NB4 (cell line): ENCODE measurements around the gene AGAP1.

Source experiments
- DNase-seq: peaks from one replicate; pipeline ENCODE4 v3.0.0; 2010; ENCODE audit warnings: low read depth
- H3K4me3 ChIP-seq: one replicate; pipeline ENCODE4 v1.5.1; 2011; ENCODE audit warnings: mild to moderate bottlenecking, low read depth, low read length, moderate library complexity
- CTCF ChIP-seq: IDR thresholded peaks from one replicate; pipeline ENCODE4 v1.5.1; 2012; ENCODE audit warnings: low read depth, low read length
- MAX ChIP-seq: IDR thresholded peaks from 2 replicates; pipeline ENCODE4 v1.6.1; 2011; ENCODE audit warnings: low read depth, low read length
- MYC ChIP-seq: IDR thresholded peaks from 2 replicates; pipeline ENCODE4 v1.6.1; 2011; ENCODE audit warnings: low read depth, low read length
- POLR2A ChIP-seq: IDR thresholded peaks from 2 replicates; pipeline ENCODE4 v1.6.1; 2011; ENCODE audit warnings: mild to moderate bottlenecking; ENCODE audit not compliant: insufficient read length; ENCODE audit errors: extremely low read depth

Gene AGAP1

GRCh38 chr2:235492850-235493344, 946 bp upstream of the AGAP1 start:
- H3K4me3 ChIP-seq = no peak overlapping the region

GRCh38 chr2:235493402-235493774, 455 bp upstream of the AGAP1 start:
- DNase-seq = no peak
- TF ChIP-seq MYC (no peak), MAX (no peak), POLR2A (no peak), CTCF (no peak)
- H3K4me3 ChIP-seq = no peak overlapping the region

More at GRCh38 chr2:235492850-235493344, 946 bp upstream of the AGAP1 start:
- no peak for DNase-seq
- TF ChIP-seq MYC (no peak), CTCF (no peak), POLR2A (no peak), MAX (no peak)

- DNase-seq = no peak
- no peak for TF ChIP-seq MAX
- no peak for TF ChIP-seq CTCF
- no peak for TF ChIP-seq POLR2A
- no peak for TF ChIP-seq MYC
- H3K4me3 ChIP-seq = peak overlapping the region; percentile 34
These were observed 1.0 kb downstream of the AGAP1 start for GRCh38 chr2:235494716-235495372.

- DNase-seq = no peak
- no peak overlapping the region for H3K4me3 ChIP-seq
- TF ChIP-seq CTCF (no peak), MAX (no peak), MYC (no peak), POLR2A (no peak)
These were observed 1.8 kb downstream of the AGAP1 start for GRCh38 chr2:235495373-235496238.

GRCh38 chr2:235496239-235496621, 2.4 kb downstream of the AGAP1 start:
- no peak for DNase-seq
- no peak overlapping the region for H3K4me3 ChIP-seq
- TF ChIP-seq CTCF = no peak
- TF ChIP-seq MYC = no peak
- TF ChIP-seq POLR2A = no peak
- no peak for TF ChIP-seq MAX
